Stimulated activated CD4-positive, alpha-beta T cell treated with anti-CD3 and anti-CD28 coated beads, TNF-alpha, amount 100 ng/mL, for 24 hours (primary cell): Measurements from ENCODE around the gene ITGA5.

Source experiments
- DNase-seq, 3 experiments: peaks; one replicate each; pipeline ENCODE4 v3.0.0-alpha.2; 2020; ENCODE audit warnings: low read depth in 3 of 3

ITGA5 gene

DNA sequence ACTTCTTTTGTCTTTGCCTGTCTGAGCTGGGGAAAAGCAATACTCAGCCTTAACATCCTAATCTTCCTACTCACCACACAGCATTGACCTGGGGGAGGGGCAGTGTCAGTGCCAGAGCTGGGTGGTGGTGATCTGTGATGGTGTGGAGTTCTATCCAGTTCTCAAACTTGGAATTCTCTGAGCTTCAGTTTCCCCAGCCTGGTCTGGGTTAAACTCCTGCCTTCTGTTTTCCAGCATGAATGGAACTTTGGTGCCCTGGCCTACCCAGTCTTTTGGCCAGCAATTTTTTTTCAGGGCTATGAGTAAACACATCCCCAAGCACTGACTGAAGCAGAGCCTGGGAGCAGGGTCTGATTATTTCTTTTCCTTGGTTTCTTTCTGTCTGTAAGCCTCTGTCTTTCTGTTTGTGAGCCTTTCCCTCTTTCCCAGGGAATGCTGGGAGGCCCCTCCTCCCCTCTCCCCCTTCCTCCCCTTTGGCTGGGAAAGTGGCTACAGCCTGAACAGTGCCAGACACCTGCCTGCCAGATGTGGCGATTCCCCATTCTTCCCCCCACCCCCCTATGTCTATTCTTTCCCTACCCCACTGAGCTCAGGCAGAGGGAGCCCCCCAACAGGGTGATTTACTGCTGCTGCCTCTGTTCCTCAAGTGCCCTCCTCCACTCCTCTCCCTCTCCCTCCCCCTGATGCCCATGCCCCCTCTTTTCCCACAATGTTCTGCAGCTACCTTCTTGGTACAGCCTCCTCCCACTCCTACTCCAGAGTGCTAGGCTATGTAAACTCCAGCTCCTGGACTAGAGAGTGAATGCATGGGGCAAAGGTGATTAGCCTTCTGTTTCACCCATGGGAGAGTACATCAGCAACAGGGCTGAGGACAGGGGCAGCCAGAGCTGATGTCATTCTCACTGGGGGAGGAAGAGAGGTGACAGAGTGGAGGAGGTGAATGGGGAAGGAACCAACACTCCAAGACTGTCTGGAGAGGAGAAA, 65.9 kb downstream of the ITGA5 start:
- no peak for DNase-seq

DNA sequence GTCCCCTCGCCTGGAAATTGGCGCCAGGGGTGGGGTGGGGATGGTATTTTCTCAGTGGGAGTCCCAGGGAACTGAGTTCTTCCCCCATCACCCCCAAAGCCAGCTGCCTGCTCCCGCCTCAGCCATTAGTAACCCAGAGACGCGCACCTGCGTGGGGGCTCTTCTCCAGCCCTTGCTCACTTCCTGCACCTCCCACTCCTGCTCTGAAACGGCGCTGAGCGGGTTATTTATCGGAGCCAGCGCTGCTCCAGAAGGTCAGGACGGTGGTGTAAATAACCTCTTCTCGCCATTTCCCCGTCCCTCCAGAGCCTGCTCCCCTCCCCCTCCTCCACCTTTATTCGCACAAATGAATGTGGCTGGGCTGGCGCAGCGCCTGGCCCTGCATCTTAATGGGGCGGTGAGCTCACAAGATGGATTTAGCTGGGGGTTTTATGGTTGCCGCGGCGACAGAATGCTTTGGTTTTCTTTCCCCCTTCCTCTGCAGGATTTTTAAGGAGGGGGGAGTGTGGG, 67.0 kb downstream of the ITGA5 start:
- peak in 2 of 3 experiments; percentile 16 to 50 for DNase-seq

DNA sequence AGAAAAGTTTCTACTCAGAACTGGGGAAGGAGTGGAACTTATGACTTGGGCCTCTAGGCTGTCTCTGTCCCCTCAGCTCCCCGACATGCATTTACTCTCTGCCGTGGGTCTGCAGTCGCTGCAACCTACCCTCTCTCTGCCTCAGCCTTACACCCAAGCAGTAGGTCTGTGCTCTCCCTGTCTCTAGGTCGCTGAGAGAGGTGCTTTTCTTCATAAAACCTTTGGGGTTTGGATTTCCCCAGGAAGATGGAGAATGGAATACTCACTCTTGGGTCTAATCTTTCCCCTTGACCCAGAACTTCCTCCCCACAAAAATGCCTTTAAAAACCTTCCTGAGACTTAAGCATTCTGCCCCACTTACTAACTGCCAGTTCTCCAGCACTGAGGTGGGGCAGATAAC, 67.7 kb downstream of the ITGA5 start:
- no peak for DNase-seq

GRCh38 chr12:54350743-54351142, 68.3 kb downstream of the ITGA5 start:
- no peak for DNase-seq

GRCh38 chr12:54349679-54350078, 69.4 kb downstream of the ITGA5 start:
- no peak for DNase-seq

DNA sequence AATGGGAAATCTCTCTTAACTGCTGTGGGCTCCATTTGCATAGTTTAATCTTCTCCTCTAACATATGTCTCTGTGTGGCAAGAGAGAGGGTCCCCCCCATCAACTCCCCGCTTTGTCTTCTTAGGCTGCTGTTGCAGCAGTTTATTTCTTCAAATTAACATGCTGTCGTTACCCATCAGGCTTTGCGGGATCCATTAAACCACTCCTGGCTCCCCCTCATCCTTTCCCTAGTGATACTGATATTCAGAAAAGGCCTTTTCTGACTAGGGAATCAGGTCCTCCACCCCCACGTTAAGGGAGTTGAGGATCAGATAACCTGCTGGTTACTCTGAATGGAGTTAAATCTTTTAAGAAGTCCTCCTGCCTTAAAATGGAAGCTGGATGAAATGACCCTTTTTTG, 70.0 kb downstream of the ITGA5 start:
- DNase-seq, result no peak
